Neural cell (in vitro differentiated cells): Measurements from ENCODE around the gene WNT6. TPM values are rescaled to one million over a fixed set of nuclear protein-coding genes. Genes with fewer than 3 reads are reported as not detected.

ENCODE experiments used
- H2AFZ ChIP-seq: fragments of 200-600, 300-800 bp; sonication (generic), shearing (Covaris generic); 2 replicates; pipeline ENCODE4 v1.6.0; 2014; ENCODE audit warnings: low read depth, mild to moderate bottlenecking, antibody characterized with exemption, low read length, moderate library complexity
- H3F3A ChIP-seq: fragments of 200-600 bp; shearing (Covaris generic); 2 replicates; pipeline ENCODE4 v1.6.1; 2016; ENCODE audit warnings: mild to moderate bottlenecking, moderate library complexity, mixed read lengths, antibody characterized with exemption, low read length; ENCODE audit not compliant: insufficient read depth, poor library complexity, severe bottlenecking
- H3K27ac ChIP-seq: fragments of 200-600, 300-800 bp; sonication (generic), shearing (Covaris generic); 2 replicates; pipeline ENCODE4 v1.5.1; 2014; ENCODE audit warnings: mild to moderate bottlenecking, low read length, moderate library complexity
- H3K27me3 ChIP-seq: fragments of 300-800, 200-600 bp; sonication (generic), shearing (Covaris generic); 2 replicates; pipeline ENCODE4 v1.6.0; 2014; ENCODE audit warnings: mild to moderate bottlenecking, low read depth, low read length, moderate library complexity; ENCODE audit not compliant: insufficient read depth
- H3K36me3 ChIP-seq: fragments of 300-800, 200-600 bp; sonication (generic), shearing (Covaris generic); 2 replicates; pipeline ENCODE4 v1.5.1; 2014; ENCODE audit warnings: mild to moderate bottlenecking, antibody characterized with exemption, low read length, moderate library complexity; ENCODE audit not compliant: insufficient read depth
- H3K4me2 ChIP-seq: fragments of 300-800, 200-600 bp; sonication (generic), shearing (Covaris generic); 2 replicates; pipeline ENCODE4 v1.6.0; 2014; ENCODE audit warnings: mild to moderate bottlenecking, low read length
- H3K4me3 ChIP-seq: fragments of 300-800, 200-600 bp; sonication (generic), shearing (Covaris generic); 2 replicates; pipeline ENCODE4 v1.5.1; 2014; ENCODE audit warnings: mild to moderate bottlenecking, low read length, moderate library complexity
- H3K79me2 ChIP-seq: fragments of 200-600 bp; shearing (Covaris generic); replicated peaks from 2 replicates; pipeline ENCODE4 v1.6.0; 2014; ENCODE audit warnings: mild to moderate bottlenecking, low read length, moderate library complexity; ENCODE audit not compliant: insufficient read depth
- H3K9ac ChIP-seq: fragments of 300-800, 200-600 bp; sonication (generic), shearing (Covaris generic); 2 replicates; pipeline ENCODE4 v1.6.1; 2016; ENCODE audit warnings: mild to moderate bottlenecking, low read length, mixed read lengths
- H3K9me2 ChIP-seq: fragments of 200-600 bp; shearing (Covaris generic); 2 replicates; pipeline ENCODE4 v1.6.1; 2016; ENCODE audit warnings: mild to moderate bottlenecking, low read length, mixed read lengths; ENCODE audit not compliant: insufficient read depth
- H3K9me3 ChIP-seq: fragments of 200-600, 300-800 bp; sonication (generic), shearing (Covaris generic); 2 replicates; pipeline ENCODE4 v1.6.1; 2016; ENCODE audit warnings: mild to moderate bottlenecking, mixed run types, low read length, moderate library complexity, mixed read lengths
- H4K20me1 ChIP-seq: fragments of 200-600 bp; shearing (Covaris generic); 2 replicates; pipeline ENCODE4 v1.6.1; 2016; ENCODE audit warnings: mild to moderate bottlenecking, mixed run types; ENCODE audit not compliant: insufficient read depth
- CTCF ChIP-seq: fragments of 450-650 bp; IDR thresholded peaks from 2 replicates; pipeline ENCODE4 v1.5.1; 2014; ENCODE audit warnings: antibody characterized with exemption, mild to moderate bottlenecking, moderate library complexity; ENCODE audit not compliant: poor library complexity, severe bottlenecking
- EP300 ChIP-seq: fragments of 450-650 bp; conservative IDR thresholded peaks from 2 replicates; pipeline ENCODE4 v1.6.1; 2014; ENCODE audit warnings: antibody characterized with exemption, mild to moderate bottlenecking, moderate library complexity; ENCODE audit not compliant: poor library complexity, severe bottlenecking
- EZH2 ChIP-seq: fragments of 200-600, 300-800 bp; shearing (Covaris generic), sonication (generic); IDR thresholded peaks from 2 replicates; pipeline ENCODE4 v1.6.1; 2014; ENCODE audit warnings: antibody characterized with exemption, low read length, borderline replicate concordance, mild to moderate bottlenecking; ENCODE audit not compliant: insufficient read depth, poor library complexity, severe bottlenecking
- MXI1 ChIP-seq: fragments of 450-650 bp; conservative IDR thresholded peaks from 2 replicates; pipeline ENCODE4 v1.6.1; 2014; ENCODE audit warnings: antibody characterized with exemption, mild to moderate bottlenecking; ENCODE audit not compliant: poor library complexity, severe bottlenecking
- POLR2AphosphoS5 ChIP-seq: IDR thresholded peaks from 2 replicates; pipeline ENCODE4 v1.6.1; 2012
- RAD21 ChIP-seq: fragments of 450-650 bp; conservative IDR thresholded peaks from 2 replicates; pipeline ENCODE4 v1.6.1; 2014; ENCODE audit warnings: antibody characterized with exemption, mild to moderate bottlenecking, moderate library complexity
- REST ChIP-seq: IDR thresholded peaks from 2 replicates; pipeline ENCODE4 v1.6.1; 2012; ENCODE audit warnings: borderline replicate concordance
- SMC3 ChIP-seq: fragments of 450-650 bp; conservative IDR thresholded peaks from 2 replicates; pipeline ENCODE4 v1.6.1; 2014; ENCODE audit warnings: antibody characterized with exemption, mild to moderate bottlenecking, moderate library complexity; ENCODE audit not compliant: poor library complexity
- TAF1 ChIP-seq: IDR thresholded peaks from 2 replicates; pipeline ENCODE4 v1.6.1; 2012; ENCODE audit warnings: low read depth
- polyA plus RNA-seq: library from polyadenylated mRNA; depleted of rRNA; stranded (reverse); fragments of >200 nt; gene quantifications from 2 replicates; pipeline ENCODE4 v1.2.3, GENCODE V29; 2014

The WNT6 gene
- polyA plus RNA-seq, 1 donor from 2014 or later: not detected

GRCh38 chr2:218855305-218856166, 4.1 kb upstream of the WNT6 start:
- H2AFZ ChIP-seq: no peak overlapping the region
- H4K20me1 ChIP-seq: no peaks in the 10 kb centered on the region
- no peak overlapping the region for H3K4me2 ChIP-seq
- H3K27me3 ChIP-seq: peaks cover 88% of the 10 kb centered on the region
- no peak for TF ChIP-seq RAD21
- no peak for TF ChIP-seq POLR2AphosphoS5
- TF ChIP-seq REST: no peak
- no peak for TF ChIP-seq MXI1
- no peak for TF ChIP-seq TAF1
- no peak for TF ChIP-seq EZH2
- no peak for TF ChIP-seq EP300
- no peak for TF ChIP-seq CTCF
- TF ChIP-seq SMC3: no peak
- H3K27ac ChIP-seq: no peak overlapping the region
- no peaks in the 10 kb centered on the region for H3K9me2 ChIP-seq
- H3K36me3 ChIP-seq: no peaks in the 10 kb centered on the region
- H3K4me3 ChIP-seq: no peak overlapping the region
- no peaks in the 10 kb centered on the region for H3K79me2 ChIP-seq
- H3K9me3 ChIP-seq: no peaks in the 10 kb centered on the region
- H3K9ac ChIP-seq: no peak overlapping the region
- no peaks in the 10 kb centered on the region for H3F3A ChIP-seq

- Histone ChIP-seq H4K20me1 (no peaks in the 10 kb centered on the region), H3K27ac (no peak overlapping the region), H3K36me3 (no peaks in the 10 kb centered on the region), H3K4me2 (no peak overlapping the region), H3K9ac (no peak overlapping the region), H3K79me2 (no peaks in the 10 kb centered on the region), H3K9me3 (no peaks in the 10 kb centered on the region), H3K27me3 (peaks cover 89% of the 10 kb centered on the region), H2AFZ (no peak overlapping the region), H3F3A (no peaks in the 10 kb centered on the region), H3K4me3 (no peak overlapping the region), H3K9me2 (no peaks in the 10 kb centered on the region)
- TF ChIP-seq RAD21 (no peak), EP300 (no peak), EZH2 (no peak), TAF1 (no peak), SMC3 (no peak), CTCF (no peak), MXI1 (no peak), POLR2AphosphoS5 (no peak), REST (no peak)
These were observed 3.3 kb upstream of the WNT6 start for GRCh38 chr2:218856167-218856895.
